Measurements from ENCODE around the gene SCGB1C1.

- TF ChIP-seq POLR2A (IDR thresholded peaks at IDR 0.05), result no peak
- TF ChIP-seq CTCF (IDR thresholded peaks at IDR 0.05), result no peak
These were observed 5.4 kb downstream of the SCGB1C1 start for GRCh38 chr11:198236-198806.

Measured in ovary (tissue), 3 donors.